A673 (cell line): ENCODE results near the gene CISH.

Experiments used
- CTCF ChIP-seq: fragments of 300-800, 200-600 bp; sonication (generic); conservative IDR thresholded peaks from 2 replicates; pipeline ENCODE4 v1.5.1; 2017; ENCODE audit warnings: low read depth, mild to moderate bottlenecking, antibody characterized with exemption, low read length, moderate library complexity, mixed read lengths
- EZH2 ChIP-seq: fragments of 200-600 bp; sonication (generic); IDR thresholded peaks from 2 replicates; pipeline ENCODE4 v1.6.1; 2017; ENCODE audit warnings: borderline replicate concordance, low read depth, mild to moderate bottlenecking, mixed read lengths, antibody characterized with exemption, low read length; ENCODE audit not compliant: poor library complexity, severe bottlenecking

- no peak for TF ChIP-seq EZH2
- no peak for TF ChIP-seq CTCF
Measured at GRCh38 chr3:50602595-50603191, 8.9 kb downstream of the CISH start.
